HG03521 (cell line): ENCODE data around the gene ZNF460.

Experiments used
- ATAC-seq: cut with Tn5 transposase; IDR thresholded peaks from one replicate; pipeline ENCODE4 v1.9.1; 2021; ENCODE audit warnings: mild to moderate bottlenecking, moderate library complexity; ENCODE audit not compliant: unreplicated experiment

Gene ZNF460

GRCh38 chr19:57279418-57280164, 694 bp upstream of the ZNF460 start:
- ATAC-seq = peak; percentile 58

GRCh38 chr19:57280962-57281400, 696 bp downstream of the ZNF460 start:
- no peak for ATAC-seq

GRCh38 chr19:57282011-57282643, 1.8 kb downstream of the ZNF460 start:
- ATAC-seq = no peak

- ATAC-seq = no peak
These were observed 8.1 kb downstream of the ZNF460 start for GRCh38 chr19:57288373-57288772.

- no peak for ATAC-seq
These were observed 10.7 kb downstream of the ZNF460 start for GRCh38 chr19:57290970-57291369.

- no peak for ATAC-seq
These were observed 12.3 kb downstream of the ZNF460 start for GRCh38 chr19:57292547-57292946.

GRCh38 chr19:57293719-57294118, 13.4 kb downstream of the ZNF460 start:
- ATAC-seq = no peak

GRCh38 chr19:57302020-57302465, 21.8 kb downstream of the ZNF460 start:
- no peak for ATAC-seq

- ATAC-seq = no peak
These were observed 22.6 kb downstream of the ZNF460 start for GRCh38 chr19:57302727-57303401.

GRCh38 chr19:57305056-57305455, 24.8 kb downstream of the ZNF460 start:
- ATAC-seq = no peak

- no peak for ATAC-seq
These were observed 28.2 kb downstream of the ZNF460 start for GRCh38 chr19:57308514-57308913.

GRCh38 chr19:57310792-57311191, 30.5 kb downstream of the ZNF460 start:
- ATAC-seq = no peak

GRCh38 chr19:57314146-57314545, 33.9 kb downstream of the ZNF460 start:
- ATAC-seq = no peak

- ATAC-seq = no peak
These were observed 37.2 kb downstream of the ZNF460 start for GRCh38 chr19:57317503-57317902.

GRCh38 chr19:57319869-57320179, 39.5 kb downstream of the ZNF460 start:
- ATAC-seq = no peak

- ATAC-seq = peak; percentile 97
These were observed 40.1 kb downstream of the ZNF460 start, which contains the start of gene ZNF543 for GRCh38 chr19:57320180-57321084. ZNF543 (plus strand) TSS chr19:57320472; CDS start chr19:57320854, 382 bp downstream.

- ATAC-seq = no peak
These were observed 40.8 kb downstream of the ZNF460 start for GRCh38 chr19:57321116-57321515.

- ATAC-seq = no peak
These were observed 41.5 kb downstream of the ZNF460 start for GRCh38 chr19:57321751-57322150.

- no peak for ATAC-seq
These were observed 44.7 kb downstream of the ZNF460 start for GRCh38 chr19:57324992-57325391.

- ATAC-seq = no peak
These were observed 47.7 kb downstream of the ZNF460 start for GRCh38 chr19:57327993-57328392.

GRCh38 chr19:57334191-57334590, 53.9 kb downstream of the ZNF460 start:
- ATAC-seq = no peak
